Transverse colon (tissue), 3 donors: ENCODE results near the gene PCLO.

Source experiments
- POLR2A ChIP-seq: fragments of 450-650 bp; IDR thresholded peaks from one replicate; pipeline ENCODE4 v1.6.1; 2016; ENCODE audit warnings: antibody characterized with exemption, mild to moderate bottlenecking, moderate library complexity
- TF ChIP-seq, protein P1 (sequence below), 5 experiments: fragments of 200-600 bp in 3 of 5; fragments of 450-650 bp in 2 of 5; sonication (generic) in 3 of 5; IDR thresholded peaks; 1 replicate in 2 of 5; 2 replicates in 3 of 5; pipeline ENCODE4 v1.5.1; 2016 to 2017; ENCODE audit warnings: antibody characterized with exemption in 5 of 5, inconsistent platforms in 3 of 5, mild to moderate bottlenecking in 2 of 5, moderate library complexity in 1 of 5

DNA sequence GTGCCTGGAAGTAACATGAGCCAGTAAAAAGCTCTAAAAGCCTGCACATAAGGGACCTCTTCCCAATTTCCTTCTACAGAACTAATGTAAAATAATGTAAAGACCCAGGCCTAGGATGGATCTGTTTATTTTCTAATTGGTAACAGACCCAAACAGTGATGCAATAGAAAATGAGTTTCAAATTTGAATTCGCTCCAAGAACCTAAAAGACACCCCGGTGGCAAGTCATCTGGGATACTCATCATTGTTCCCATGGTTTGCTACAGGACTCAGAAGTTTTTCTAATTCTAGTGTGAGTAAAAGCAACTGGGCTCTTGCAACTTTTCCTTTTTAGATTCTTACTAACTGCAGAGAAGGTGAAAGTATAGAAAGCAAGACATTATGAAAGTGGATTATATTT lies 447.8 kb downstream of the PCLO start:
- TF ChIP-seq POLR2A: no peak
- TF ChIP-seq, protein P1, sequence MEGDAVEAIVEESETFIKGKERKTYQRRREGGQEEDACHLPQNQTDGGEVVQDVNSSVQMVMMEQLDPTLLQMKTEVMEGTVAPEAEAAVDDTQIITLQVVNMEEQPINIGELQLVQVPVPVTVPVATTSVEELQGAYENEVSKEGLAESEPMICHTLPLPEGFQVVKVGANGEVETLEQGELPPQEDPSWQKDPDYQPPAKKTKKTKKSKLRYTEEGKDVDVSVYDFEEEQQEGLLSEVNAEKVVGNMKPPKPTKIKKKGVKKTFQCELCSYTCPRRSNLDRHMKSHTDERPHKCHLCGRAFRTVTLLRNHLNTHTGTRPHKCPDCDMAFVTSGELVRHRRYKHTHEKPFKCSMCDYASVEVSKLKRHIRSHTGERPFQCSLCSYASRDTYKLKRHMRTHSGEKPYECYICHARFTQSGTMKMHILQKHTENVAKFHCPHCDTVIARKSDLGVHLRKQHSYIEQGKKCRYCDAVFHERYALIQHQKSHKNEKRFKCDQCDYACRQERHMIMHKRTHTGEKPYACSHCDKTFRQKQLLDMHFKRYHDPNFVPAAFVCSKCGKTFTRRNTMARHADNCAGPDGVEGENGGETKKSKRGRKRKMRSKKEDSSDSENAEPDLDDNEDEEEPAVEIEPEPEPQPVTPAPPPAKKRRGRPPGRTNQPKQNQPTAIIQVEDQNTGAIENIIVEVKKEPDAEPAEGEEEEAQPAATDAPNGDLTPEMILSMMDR (IDR thresholded peaks at IDR 0.05): no peak
